Activated T-cell treated with anti-CD3 and anti-CD28 coated beads, Interleukin-2, amount 50 U/mL, for 24 hours (primary cell): ENCODE data around the gene LRMDA.
"Not testable (repeated sequence)": the region's sequence is repeated elsewhere in the genome, so short reads cannot be mapped to it uniquely, and the experiment has no call there.

Experiments used
- DNase-seq: peaks from one replicate; pipeline ENCODE4 v3.0.0-alpha.2; 2020
- H3K27ac Mint-ChIP-seq: 2 replicates; pipeline ENCODE4 v1.8.0; 2020; ENCODE audit warnings: mild to moderate bottlenecking, mixed read lengths
- H3K27me3 Mint-ChIP-seq: 2 replicates; pipeline ENCODE4 v1.8.0; 2020; ENCODE audit warnings: mixed read lengths
- H3K36me3 Mint-ChIP-seq: 2 replicates; pipeline ENCODE4 v1.8.0; 2020; ENCODE audit warnings: low read depth, mixed read lengths
- H3K4me1 Mint-ChIP-seq: 2 replicates; pipeline ENCODE4 v1.8.0; 2020; ENCODE audit warnings: low read depth, mixed read lengths
- H3K4me3 Mint-ChIP-seq: 2 replicates; pipeline ENCODE4 v1.8.0; 2020; ENCODE audit warnings: mild to moderate bottlenecking, moderate library complexity, mixed read lengths
- H3K9me3 Mint-ChIP-seq: 2 replicates; pipeline ENCODE4 v1.8.0; 2020; ENCODE audit warnings: mixed read lengths

Gene LRMDA

DNA sequence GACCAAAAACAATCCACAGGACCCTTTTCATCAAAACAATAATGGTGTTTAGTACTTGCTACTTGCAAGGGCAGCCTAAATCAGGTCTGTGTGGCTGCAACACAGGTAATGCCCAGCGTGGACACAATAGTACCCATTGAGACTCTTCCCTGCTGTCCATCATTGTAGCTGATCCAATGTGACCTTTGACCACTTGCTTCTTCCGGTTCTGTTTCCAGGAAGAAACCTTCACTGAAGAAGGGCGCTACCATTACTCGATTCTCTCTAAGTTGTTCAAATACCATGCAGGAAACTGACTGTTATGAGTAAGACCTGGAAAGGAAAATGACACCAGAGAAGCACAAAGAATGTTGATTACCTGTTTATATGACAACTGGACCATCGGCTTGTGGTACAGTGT lies 1128.9 kb downstream of the LRMDA start:
- DNase-seq = no peak
- Mint-ChIP-seq H3K4me1 (no peaks in the 10 kb centered on the region), H3K36me3 (no peaks in the 10 kb centered on the region), H3K27ac (no peak overlapping the region), H3K27me3 (no peaks in the 10 kb centered on the region), H3K9me3 (no peaks in the 10 kb centered on the region), H3K4me3 (no peak overlapping the region)

GRCh38 chr10:76563286-76563685 lies 1131.9 kb downstream of the LRMDA start:
- no peak overlapping the region for H3K4me3 Mint-ChIP-seq
- no peaks in the 10 kb centered on the region for H3K4me1 Mint-ChIP-seq
- H3K36me3 Mint-ChIP-seq = no peaks in the 10 kb centered on the region
- H3K27ac Mint-ChIP-seq = no peak overlapping the region
- no peak for DNase-seq
- H3K27me3 Mint-ChIP-seq = no peaks in the 10 kb centered on the region
- H3K9me3 Mint-ChIP-seq = peaks cover 4% of the 10 kb centered on the region

DNA sequence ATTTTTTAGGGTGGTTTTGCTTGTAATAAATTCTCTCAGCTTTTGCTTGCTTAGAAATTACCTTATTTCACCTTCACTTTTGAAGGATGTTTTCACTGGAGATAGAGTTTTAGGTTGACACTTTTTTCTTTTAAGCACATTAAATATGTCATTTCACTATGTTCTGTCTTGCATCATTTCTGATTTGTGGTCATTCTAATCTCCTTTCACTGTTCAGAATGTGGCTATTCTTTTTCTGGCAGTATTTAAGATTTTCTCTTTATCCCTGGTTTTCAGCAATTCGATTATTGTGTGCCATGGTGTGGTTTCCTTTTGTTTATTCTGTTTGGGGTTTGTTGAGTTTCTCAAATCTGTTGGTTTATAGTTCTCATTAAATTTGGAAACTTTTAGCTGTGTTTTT lies 1140.6 kb downstream of the LRMDA start:
- Mint-ChIP-seq H3K27ac (no peak overlapping the region), H3K36me3 (no peaks in the 10 kb centered on the region)

DNA sequence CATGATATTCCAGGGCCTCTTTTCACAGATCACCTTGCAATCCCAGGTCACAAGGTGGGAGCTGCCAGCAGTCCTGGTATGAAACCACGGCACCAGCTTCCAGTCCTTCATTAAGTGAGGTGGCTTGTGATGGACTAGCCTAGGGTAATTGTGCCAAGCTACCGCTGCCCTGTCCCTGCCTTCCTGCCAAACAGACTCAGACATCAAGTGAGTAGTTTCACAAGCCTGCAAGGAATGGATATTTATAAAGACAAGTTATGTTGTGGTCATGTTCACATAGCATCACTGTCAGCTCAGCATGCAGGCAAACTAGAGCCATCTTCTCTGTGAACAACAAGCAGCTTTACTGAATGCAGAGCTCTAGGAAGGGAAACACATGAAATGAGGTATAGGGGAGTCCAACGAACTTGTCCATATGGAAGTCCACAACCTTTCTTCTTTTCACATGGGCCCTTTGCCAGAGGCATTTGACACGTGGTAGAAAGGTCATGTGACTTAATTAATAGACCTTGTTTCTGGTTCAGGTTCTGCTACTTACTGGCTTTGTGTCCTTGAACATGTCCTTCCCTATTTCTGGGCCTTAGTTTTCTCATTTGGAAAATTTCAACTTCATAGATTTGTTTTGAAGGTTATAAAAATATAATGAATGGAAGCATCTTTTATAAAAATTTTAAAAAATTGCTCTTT lies 1145.0 kb downstream of the LRMDA start:
- peaks cover 4% of the 10 kb centered on the region for H3K9me3 Mint-ChIP-seq
- no peaks in the 10 kb centered on the region for H3K27me3 Mint-ChIP-seq
- H3K4me3 Mint-ChIP-seq = no peak overlapping the region
- H3K27ac Mint-ChIP-seq = no peak overlapping the region
- no peaks in the 10 kb centered on the region for H3K4me1 Mint-ChIP-seq
- DNase-seq = no peak
- no peaks in the 10 kb centered on the region for H3K36me3 Mint-ChIP-seq

More for the DNA sequence above, 1140.6 kb downstream of the LRMDA start:
- Mint-ChIP-seq H3K4me1 (no peaks in the 10 kb centered on the region), H3K27me3 (no peaks in the 10 kb centered on the region), H3K4me3 (no peak overlapping the region), H3K9me3 (peaks cover 8% of the 10 kb centered on the region)
- no peak for DNase-seq

- H3K4me3 Mint-ChIP-seq = no peak overlapping the region
- no peaks in the 10 kb centered on the region for H3K27me3 Mint-ChIP-seq
- H3K4me1 Mint-ChIP-seq = no peaks in the 10 kb centered on the region
- no peaks in the 10 kb centered on the region for H3K36me3 Mint-ChIP-seq
- peaks cover 4% of the 10 kb centered on the region for H3K9me3 Mint-ChIP-seq
- DNase-seq = no peak
- no peak overlapping the region for H3K27ac Mint-ChIP-seq
Measured at GRCh38 chr10:76577455-76577854, 1146.0 kb downstream of the LRMDA start.

GRCh38 chr10:76581506-76582256 lies 1150.3 kb downstream of the LRMDA start:
- Mint-ChIP-seq H3K9me3 (peaks cover 2% of the 10 kb centered on the region), H3K36me3 (no peaks in the 10 kb centered on the region), H3K4me3 (no peak overlapping the region), H3K27me3 (no peaks in the 10 kb centered on the region), H3K4me1 (no peaks in the 10 kb centered on the region), H3K27ac (no peak overlapping the region)
- DNase-seq = no peak

GRCh38 chr10:76582531-76582930 lies 1151.1 kb downstream of the LRMDA start:
- H3K27ac Mint-ChIP-seq = no peak overlapping the region
- H3K36me3 Mint-ChIP-seq = no peaks in the 10 kb centered on the region
- no peak overlapping the region for H3K4me3 Mint-ChIP-seq
- no peak for DNase-seq
- H3K4me1 Mint-ChIP-seq = no peaks in the 10 kb centered on the region
- no peaks in the 10 kb centered on the region for H3K27me3 Mint-ChIP-seq
- H3K9me3 Mint-ChIP-seq = peaks cover 2% of the 10 kb centered on the region

DNA sequence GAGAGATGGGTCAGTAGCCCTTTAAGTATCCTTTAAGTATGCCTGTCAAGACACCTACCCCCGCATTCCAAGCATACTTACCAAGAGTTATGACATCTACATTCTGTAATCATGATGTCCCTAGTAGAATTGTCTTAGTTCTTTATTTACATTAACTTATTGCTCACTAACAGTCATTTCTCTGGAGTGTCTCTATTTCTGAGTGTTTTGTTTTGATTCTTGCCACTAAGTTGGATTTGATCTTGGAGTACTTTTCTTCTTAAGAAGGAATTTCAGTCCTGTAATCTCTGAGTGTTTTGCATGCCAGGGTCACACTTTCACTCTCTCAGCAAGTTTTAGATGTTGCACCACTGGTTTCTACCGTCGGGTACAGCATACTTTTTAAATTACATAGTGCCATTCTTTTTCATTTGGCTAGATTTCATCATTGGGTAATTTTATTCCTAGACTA lies 1152.3 kb downstream of the LRMDA start:
- no peaks in the 10 kb centered on the region for H3K36me3 Mint-ChIP-seq
- peaks cover 2% of the 10 kb centered on the region for H3K9me3 Mint-ChIP-seq
- no peak overlapping the region for H3K4me3 Mint-ChIP-seq
- H3K27ac Mint-ChIP-seq = no peak overlapping the region
- no peaks in the 10 kb centered on the region for H3K27me3 Mint-ChIP-seq
- no peaks in the 10 kb centered on the region for H3K4me1 Mint-ChIP-seq
- no peak for DNase-seq

GRCh38 chr10:76584466-76584865 lies 1153.0 kb downstream of the LRMDA start:
- H3K27ac Mint-ChIP-seq, H3K27me3 Mint-ChIP-seq, H3K4me3 Mint-ChIP-seq, DNase-seq, H3K36me3 Mint-ChIP-seq, H3K9me3 Mint-ChIP-seq, H3K4me1 Mint-ChIP-seq: not testable (repeated sequence)
